ENCODE measurements around the gene LRRC14B. TPM values are rescaled to one million over a fixed set of nuclear protein-coding genes. Genes with fewer than 3 reads are reported as not detected.

Gene LRRC14B
- polyA plus RNA-seq, 3 donors, result not detected

DNA sequence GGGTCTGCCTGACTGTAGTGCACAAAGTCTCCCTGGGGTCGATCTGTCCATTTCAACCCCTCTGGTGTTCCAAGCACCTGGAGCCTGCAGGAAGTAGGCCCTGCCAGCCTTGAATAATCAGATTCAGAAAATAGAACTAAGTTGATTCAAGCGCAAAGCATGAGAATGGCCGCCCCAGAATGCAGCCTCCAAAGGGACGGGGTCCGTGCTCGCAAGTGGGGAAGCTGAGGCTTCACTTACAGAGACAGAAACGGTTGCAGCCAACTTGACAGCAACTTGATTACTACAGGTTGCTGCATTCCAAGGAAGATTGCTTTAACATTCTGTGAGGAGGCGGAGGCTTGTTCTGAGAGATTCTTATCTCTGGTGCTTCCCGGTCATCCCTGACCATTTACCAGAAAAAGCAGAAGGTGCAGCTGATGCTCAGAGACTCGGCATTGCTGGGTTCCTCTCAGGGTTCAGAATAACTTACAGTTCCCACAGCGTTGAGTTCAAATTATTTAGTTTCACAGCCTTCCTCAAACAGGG is 14.9 kb upstream of the LRRC14B start:
- no peaks in the 10 kb centered on the region for H3K9me3 Mint-ChIP-seq
- Histone ChIP-seq H3K36me3 (replicated peaks in 1 of 2; ENCODE audit: control insufficient read depth in 1 of 2, insufficient read depth in 2 of 2, low read length in 2 of 2) (no peaks in the 10 kb centered on the region), H3K9me3 (replicated peaks in 1 of 2; ENCODE audit: control insufficient read depth in 1 of 2, insufficient read depth in 1 of 2, low read length in 2 of 2) (no peaks in the 10 kb centered on the region), H2AFZ (ENCODE audit: insufficient read depth, low read depth, low read length, poor library complexity, severe bottlenecking) (no peak overlapping the region), H3K27ac (ENCODE audit: low read depth in 1 of 2, low read length in 2 of 2) (no peak overlapping the region), H3K4me2 (replicated peaks; ENCODE audit: extremely low read depth, low read length, poor library complexity, severe bottlenecking) (no peak overlapping the region), H3K79me2 (ENCODE audit: insufficient read depth, low read length) (no peaks in the 10 kb centered on the region), H4K20me1 (ENCODE audit: insufficient read depth, low read length) (no peaks in the 10 kb centered on the region), H3K4me1 (ENCODE audit: control insufficient read depth in 1 of 2, insufficient read depth in 2 of 2, low read length in 2 of 2) (no peaks in the 10 kb centered on the region), H3K9ac (ENCODE audit: insufficient read depth, low read length, poor library complexity, severe bottlenecking) (no peak overlapping the region), H3K4me3 (replicated peaks in 1 of 3; ENCODE audit: low read depth in 2 of 3, low read length in 3 of 3) (no peak overlapping the region), H3K27me3 (ENCODE audit: control insufficient read depth in 2 of 2, insufficient read depth in 2 of 2, low read length in 2 of 2) (no peaks in the 10 kb centered on the region)
- H3K4me1 Mint-ChIP-seq, result no peaks in the 10 kb centered on the region
- H3K27ac Mint-ChIP-seq, result no peak overlapping the region
- H3K4me3 Mint-ChIP-seq, result no peak overlapping the region
- no peak for DNase-seq
- peaks cover 2 to 10% (median 9%) of the 10 kb centered on the region in 3 donors for H3K27me3 Mint-ChIP-seq (ENCODE audit: low read depth in 3 of 3)
- TF ChIP-seq, protein P1, sequence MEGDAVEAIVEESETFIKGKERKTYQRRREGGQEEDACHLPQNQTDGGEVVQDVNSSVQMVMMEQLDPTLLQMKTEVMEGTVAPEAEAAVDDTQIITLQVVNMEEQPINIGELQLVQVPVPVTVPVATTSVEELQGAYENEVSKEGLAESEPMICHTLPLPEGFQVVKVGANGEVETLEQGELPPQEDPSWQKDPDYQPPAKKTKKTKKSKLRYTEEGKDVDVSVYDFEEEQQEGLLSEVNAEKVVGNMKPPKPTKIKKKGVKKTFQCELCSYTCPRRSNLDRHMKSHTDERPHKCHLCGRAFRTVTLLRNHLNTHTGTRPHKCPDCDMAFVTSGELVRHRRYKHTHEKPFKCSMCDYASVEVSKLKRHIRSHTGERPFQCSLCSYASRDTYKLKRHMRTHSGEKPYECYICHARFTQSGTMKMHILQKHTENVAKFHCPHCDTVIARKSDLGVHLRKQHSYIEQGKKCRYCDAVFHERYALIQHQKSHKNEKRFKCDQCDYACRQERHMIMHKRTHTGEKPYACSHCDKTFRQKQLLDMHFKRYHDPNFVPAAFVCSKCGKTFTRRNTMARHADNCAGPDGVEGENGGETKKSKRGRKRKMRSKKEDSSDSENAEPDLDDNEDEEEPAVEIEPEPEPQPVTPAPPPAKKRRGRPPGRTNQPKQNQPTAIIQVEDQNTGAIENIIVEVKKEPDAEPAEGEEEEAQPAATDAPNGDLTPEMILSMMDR (IDR thresholded peaks at IDR 0.05), result no peak
- WGBS (ENCODE audit: insufficient coverage), result 90% methylated on average over 10 of the region's 11 CpGs
- no peaks in the 10 kb centered on the region for H3K36me3 Mint-ChIP-seq
- intact Hi-C loops (cut with micrococcal nuclease), result no loop called here

DNA sequence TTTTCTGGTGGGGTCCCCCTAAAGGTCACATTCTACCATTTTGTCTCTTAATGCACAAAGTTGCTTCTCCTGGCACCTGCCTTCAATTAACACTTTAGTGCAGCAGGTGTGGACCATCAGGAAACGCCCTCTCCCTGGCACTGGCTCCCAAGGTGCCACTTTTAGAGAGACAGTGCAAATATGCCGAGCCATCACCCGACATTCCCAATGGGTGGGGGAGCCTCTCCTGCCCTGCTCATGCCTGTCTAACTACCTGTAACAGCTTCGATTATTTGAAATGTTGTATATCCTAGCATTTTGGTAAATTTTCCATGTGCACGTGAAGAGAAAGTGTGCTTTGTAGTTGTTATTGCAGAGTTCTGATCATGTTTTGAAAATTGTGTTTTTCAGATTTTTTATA is 13.2 kb upstream of the LRRC14B start:
- H2AFZ ChIP-seq (ENCODE audit: insufficient read depth, low read depth, low read length, poor library complexity, severe bottlenecking), result no peak overlapping the region
- no peak overlapping the region for H3K9ac ChIP-seq (ENCODE audit: insufficient read depth, low read length, poor library complexity, severe bottlenecking)
- H3K4me2 ChIP-seq (replicated peaks; ENCODE audit: extremely low read depth, low read length, poor library complexity, severe bottlenecking), result no peak overlapping the region
- TF ChIP-seq, protein P1 (IDR thresholded peaks at IDR 0.05), result no peak
- Mint-ChIP-seq H3K27ac (no peak overlapping the region), H3K36me3 (no peaks in the 10 kb centered on the region), H3K27me3 (ENCODE audit: low read depth in 3 of 3) (peaks cover 2 to 10% (median 9%) of the 10 kb centered on the region in 3 donors), H3K4me3 (no peak overlapping the region), H3K9me3 (no peaks in the 10 kb centered on the region), H3K4me1 (no peaks in the 10 kb centered on the region)
- no peaks in the 10 kb centered on the region for H3K27me3 ChIP-seq (ENCODE audit: control insufficient read depth in 2 of 2, insufficient read depth in 2 of 2, low read length in 2 of 2)
- no peak for DNase-seq
- no peaks in the 10 kb centered on the region for H3K9me3 ChIP-seq (replicated peaks in 1 of 2; ENCODE audit: control insufficient read depth in 1 of 2, insufficient read depth in 1 of 2, low read length in 2 of 2)
- H3K79me2 ChIP-seq (ENCODE audit: insufficient read depth, low read length), result no peaks in the 10 kb centered on the region
- WGBS (ENCODE audit: insufficient coverage), result 95% methylated on average over 4 of the region's 5 CpGs
- H3K4me3 ChIP-seq (replicated peaks in 1 of 3; ENCODE audit: low read depth in 2 of 3, low read length in 3 of 3), result no peak overlapping the region
- H4K20me1 ChIP-seq (ENCODE audit: insufficient read depth, low read length), result no peaks in the 10 kb centered on the region
- intact Hi-C loops (cut with micrococcal nuclease), result no loop called here
- H3K36me3 ChIP-seq (replicated peaks in 1 of 2; ENCODE audit: control insufficient read depth in 1 of 2, insufficient read depth in 2 of 2, low read length in 2 of 2), result no peaks in the 10 kb centered on the region
- no peaks in the 10 kb centered on the region for H3K4me1 ChIP-seq (ENCODE audit: control insufficient read depth in 1 of 2, insufficient read depth in 2 of 2, low read length in 2 of 2)
- H3K27ac ChIP-seq (ENCODE audit: low read depth in 1 of 2, low read length in 2 of 2), result no peak overlapping the region

Measured in CD14-positive monocyte (primary cell).